Activated naive CD8-positive, alpha-beta T cell treated with anti-CD3 and anti-CD28 coated beads, Interleukin-2, amount 50 U/mL, for 24 hours (primary cell): ENCODE measurements around the gene POLG2.
A peak's percentile ranks its signal among the peaks of the same experiment; 100 is the strongest.
"Not testable (repeated sequence)": the region's sequence is repeated elsewhere in the genome, so short reads cannot be mapped to it uniquely, and the experiment has no call there.

Experiments used
- ATAC-seq: fragments of 150-1000 bp; cut with Tn5 transposase; one replicate; pipeline ENCODE4 v1.10.0; 2021
- DNase-seq: peaks from one replicate; pipeline ENCODE4 v3.0.0; 2021
- H3K27ac Mint-ChIP-seq: one replicate; pipeline ENCODE4 v1.8.0; 2021; ENCODE audit warnings: mild to moderate bottlenecking, mixed read lengths
- H3K27me3 Mint-ChIP-seq: one replicate; pipeline ENCODE4 v1.8.0; 2021; ENCODE audit warnings: mixed read lengths
- H3K36me3 Mint-ChIP-seq: one replicate; pipeline ENCODE4 v1.8.0; 2021; ENCODE audit warnings: low read depth, mixed read lengths
- H3K4me1 Mint-ChIP-seq: one replicate; pipeline ENCODE4 v1.8.0; 2021; ENCODE audit warnings: mixed read lengths
- H3K4me3 Mint-ChIP-seq: one replicate; pipeline ENCODE4 v1.8.0; 2021; ENCODE audit warnings: mild to moderate bottlenecking, moderate library complexity, mixed read lengths
- H3K9me3 Mint-ChIP-seq: one replicate; pipeline ENCODE4 v1.8.0; 2021; ENCODE audit warnings: mixed read lengths

Gene POLG2

DNA sequence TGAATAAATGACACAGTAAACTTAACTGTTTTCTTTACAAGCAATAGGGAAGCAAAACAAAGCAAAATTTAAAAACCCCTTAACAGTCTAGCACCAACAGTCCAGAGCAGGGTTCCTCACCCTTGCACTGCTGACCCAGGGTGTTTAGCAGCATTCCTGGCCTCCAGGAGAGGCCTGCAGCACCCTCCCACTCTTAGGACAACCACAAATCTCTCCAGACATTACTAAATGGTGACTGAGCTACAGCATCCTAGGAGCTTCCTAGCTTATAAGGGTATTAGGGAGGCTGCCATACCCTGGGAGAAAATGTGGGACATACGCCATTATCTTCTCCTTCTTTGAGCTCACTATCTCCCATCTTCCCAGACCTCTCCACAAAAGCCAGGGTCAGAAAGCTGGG lies 15.9 kb downstream of the POLG2 start:
- ATAC-seq (no peak), DNase-seq (no peak)
- Mint-ChIP-seq H3K9me3 (no peaks in the 10 kb centered on the region), H3K27me3 (no peaks in the 10 kb centered on the region), H3K4me3 (no peak overlapping the region), H3K4me1 (no peaks in the 10 kb centered on the region), H3K27ac (no peak overlapping the region), H3K36me3 (peaks cover 38% of the 10 kb centered on the region)

- Mint-ChIP-seq H3K36me3 (peaks cover 15% of the 10 kb centered on the region), H3K27me3 (no peaks in the 10 kb centered on the region), H3K9me3 (no peaks in the 10 kb centered on the region), H3K27ac (no peak overlapping the region), H3K4me1 (peaks cover 2% of the 10 kb centered on the region), H3K4me3 (no peak overlapping the region)
- ATAC-seq (no peak), DNase-seq (no peak)
Observed at GRCh38 chr17:64477849-64478248, 19.0 kb downstream of the POLG2 start.

DNA sequence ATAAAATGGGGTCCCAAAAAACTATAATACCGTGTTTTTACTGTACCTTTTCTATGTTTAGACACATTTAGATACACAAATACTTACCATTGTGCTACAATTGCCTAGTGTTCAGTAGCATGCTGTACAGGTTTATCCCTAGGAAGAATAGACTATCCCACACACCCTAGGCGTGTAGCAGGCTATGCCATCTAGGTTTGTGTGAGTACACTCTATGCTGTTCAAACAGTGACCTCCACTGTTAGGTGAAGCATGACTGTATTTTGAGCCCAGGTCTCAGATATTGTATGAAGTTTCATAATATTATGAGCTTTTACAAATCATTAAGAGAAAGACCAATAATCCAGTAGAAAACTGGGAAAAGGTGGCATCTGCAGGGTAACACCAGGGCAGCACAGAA lies 24.3 kb downstream of the POLG2 start:
- H3K27ac Mint-ChIP-seq, result no peak overlapping the region

GRCh38 chr17:64471440-64471839 lies 25.4 kb downstream of the POLG2 start:
- Mint-ChIP-seq H3K36me3 (no peaks in the 10 kb centered on the region), H3K9me3 (no peaks in the 10 kb centered on the region), H3K27me3 (no peaks in the 10 kb centered on the region), H3K4me3 (no peak overlapping the region), H3K27ac (no peak overlapping the region), H3K4me1 (peaks cover 2% of the 10 kb centered on the region)
- DNase-seq (no peak), ATAC-seq (no peak)

More for the DNA sequence above, 24.3 kb downstream of the POLG2 start:
- Mint-ChIP-seq H3K36me3 (peaks cover 4% of the 10 kb centered on the region), H3K9me3 (no peaks in the 10 kb centered on the region), H3K27me3 (no peaks in the 10 kb centered on the region), H3K4me1 (peaks cover 2% of the 10 kb centered on the region), H3K4me3 (no peak overlapping the region)
- DNase-seq (no peak), ATAC-seq (no peak)

DNA sequence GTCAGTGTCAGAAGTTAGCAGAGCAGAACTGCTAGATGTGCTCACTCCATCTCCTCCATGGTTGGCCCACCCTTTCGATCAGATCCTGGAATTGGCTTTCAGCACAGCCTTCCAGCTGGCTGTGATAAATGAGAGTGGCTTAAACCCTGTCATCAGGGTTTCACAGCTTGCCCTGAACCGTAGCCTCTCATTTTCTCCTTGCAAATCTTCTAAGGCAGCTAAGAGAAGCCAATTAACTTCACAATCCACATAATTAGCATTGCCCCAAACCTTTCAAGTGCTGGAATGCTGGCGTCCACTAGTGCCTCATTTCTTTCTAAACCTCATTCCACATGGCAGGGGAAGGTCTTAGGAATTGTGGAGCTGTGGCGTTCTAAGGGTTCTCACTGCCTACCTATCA lies 26.2 kb downstream of the POLG2 start:
- Mint-ChIP-seq H3K27me3 (no peaks in the 10 kb centered on the region), H3K4me1 (peaks cover 2% of the 10 kb centered on the region), H3K36me3 (no peaks in the 10 kb centered on the region), H3K27ac (no peak overlapping the region), H3K4me3 (no peak overlapping the region), H3K9me3 (no peaks in the 10 kb centered on the region)
- DNase-seq, result no peak
- ATAC-seq, result no peak

DNA sequence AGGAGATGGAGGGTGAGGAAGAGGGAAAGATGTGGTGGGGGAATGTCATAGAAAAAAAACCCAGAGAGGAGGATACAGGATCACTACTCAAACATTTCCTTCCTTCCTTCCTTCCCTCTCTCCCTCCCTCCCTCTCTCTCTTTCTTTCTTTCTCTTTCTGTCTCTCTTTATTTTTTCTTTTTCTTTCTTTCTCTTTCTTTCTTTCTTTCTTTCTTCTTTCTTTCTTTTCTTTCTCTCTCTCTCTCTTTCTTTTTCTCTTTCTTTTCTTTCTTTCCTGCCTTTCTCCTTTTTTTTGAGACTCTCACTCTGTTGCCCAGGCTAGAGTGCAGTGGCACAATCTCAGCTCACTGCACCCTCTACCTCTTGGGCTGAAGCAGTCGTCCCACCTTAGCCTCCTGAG lies 30.0 kb downstream of the POLG2 start:
- not testable (repeated sequence) for H3K4me1 Mint-ChIP-seq, H3K27ac Mint-ChIP-seq, DNase-seq, H3K27me3 Mint-ChIP-seq, H3K36me3 Mint-ChIP-seq, H3K9me3 Mint-ChIP-seq, ATAC-seq, H3K4me3 Mint-ChIP-seq

DNA sequence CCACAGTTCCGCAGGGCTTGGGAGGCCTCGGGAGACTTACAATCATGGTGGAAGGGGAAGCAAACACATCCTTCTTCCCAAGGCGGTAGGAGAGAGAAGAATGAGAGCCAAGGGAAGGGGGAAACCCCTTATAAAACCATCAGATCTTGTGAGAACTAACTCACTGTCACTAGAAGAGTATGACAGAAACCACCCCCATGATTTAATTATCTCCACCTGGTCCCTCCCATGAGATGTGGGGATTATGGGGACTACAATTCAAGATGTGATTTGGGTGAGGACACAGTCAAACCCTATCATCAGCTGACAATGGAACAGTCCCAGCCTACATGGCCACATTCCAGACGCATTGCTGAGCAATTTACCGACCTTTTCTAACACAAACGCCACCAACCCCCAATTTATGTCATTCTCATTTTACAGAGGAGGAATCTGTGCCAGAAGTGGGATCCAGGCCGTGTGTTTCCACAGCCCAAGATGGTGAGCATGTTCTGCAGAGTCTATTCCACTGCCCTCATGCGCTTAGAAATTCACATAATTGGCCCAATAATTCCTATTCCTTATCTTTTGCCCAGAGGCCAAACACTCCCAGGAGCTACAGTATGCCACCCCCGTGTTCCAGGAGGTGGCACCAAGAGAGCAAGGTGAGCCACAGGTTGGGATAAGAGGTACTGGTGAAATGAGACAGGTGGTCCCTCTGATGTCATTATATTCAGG lies 30.7 kb downstream of the POLG2 start:
- Mint-ChIP-seq H3K36me3 (no peaks in the 10 kb centered on the region), H3K27me3 (no peaks in the 10 kb centered on the region), H3K4me3 (no peak overlapping the region), H3K27ac (no peak overlapping the region), H3K9me3 (no peaks in the 10 kb centered on the region), H3K4me1 (no peaks in the 10 kb centered on the region)
- ATAC-seq (no peak), DNase-seq (no peak)

- ATAC-seq (no peak), DNase-seq (no peak)
- Mint-ChIP-seq H3K27ac (no peak overlapping the region), H3K4me3 (no peak overlapping the region), H3K27me3 (no peaks in the 10 kb centered on the region), H3K4me1 (peaks cover 8% of the 10 kb centered on the region), H3K36me3 (no peaks in the 10 kb centered on the region), H3K9me3 (no peaks in the 10 kb centered on the region)
Observed at GRCh38 chr17:64461788-64462187, 35.1 kb downstream of the POLG2 start.

- DNase-seq, result no peak
- no peak for ATAC-seq
- H3K4me1 Mint-ChIP-seq, result peaks cover 14% of the 10 kb centered on the region
- no peak overlapping the region for H3K4me3 Mint-ChIP-seq
- H3K27ac Mint-ChIP-seq, result no peak overlapping the region
- H3K36me3 Mint-ChIP-seq, result no peaks in the 10 kb centered on the region
- H3K27me3 Mint-ChIP-seq, result no peaks in the 10 kb centered on the region
- H3K9me3 Mint-ChIP-seq, result no peaks in the 10 kb centered on the region
Observed at GRCh38 chr17:64460955-64461354, 35.9 kb downstream of the POLG2 start.

GRCh38 chr17:64459818-64460217 lies 37.0 kb downstream of the POLG2 start:
- not testable (repeated sequence) for H3K9me3 Mint-ChIP-seq, ATAC-seq, H3K27me3 Mint-ChIP-seq, H3K36me3 Mint-ChIP-seq, DNase-seq, H3K4me3 Mint-ChIP-seq, H3K27ac Mint-ChIP-seq
- peaks cover 18% of the 10 kb centered on the region for H3K4me1 Mint-ChIP-seq

- ATAC-seq, result peak; percentile 67
- no peaks in the 10 kb centered on the region for H3K9me3 Mint-ChIP-seq
- no peak overlapping the region for H3K27ac Mint-ChIP-seq
- H3K4me3 Mint-ChIP-seq, result no peak overlapping the region
- no peaks in the 10 kb centered on the region for H3K36me3 Mint-ChIP-seq
- H3K4me1 Mint-ChIP-seq, result peaks cover 18% of the 10 kb centered on the region
- DNase-seq, result no peak
- H3K27me3 Mint-ChIP-seq, result no peaks in the 10 kb centered on the region
Observed at GRCh38 chr17:64459284-64459747, 37.5 kb downstream of the POLG2 start.

DNA sequence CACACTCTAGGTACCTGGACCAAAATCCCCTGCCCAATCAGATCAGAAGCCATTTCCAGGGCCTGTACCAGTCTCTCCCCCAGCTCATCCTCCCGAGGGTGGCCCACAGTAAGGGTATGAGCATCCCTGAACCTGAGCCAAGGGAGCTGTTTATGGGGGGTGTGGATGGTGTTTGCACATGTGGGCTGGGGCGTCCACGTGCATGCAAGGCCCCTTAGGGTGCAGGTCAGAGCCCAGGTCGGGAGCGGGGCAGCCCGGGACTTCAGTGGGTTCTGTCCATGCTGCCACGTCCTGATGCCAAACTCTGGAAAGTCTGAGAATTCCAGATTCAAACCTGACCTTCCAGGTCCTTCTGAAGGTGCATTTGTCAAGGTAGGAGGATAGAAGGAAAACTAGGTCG lies 38.1 kb downstream of the POLG2 start:
- H3K4me1 Mint-ChIP-seq, result peaks cover 18% of the 10 kb centered on the region
- H3K4me3 Mint-ChIP-seq, result no peak overlapping the region
- no peaks in the 10 kb centered on the region for H3K27me3 Mint-ChIP-seq
- DNase-seq (no peak), ATAC-seq (no peak)
- H3K36me3 Mint-ChIP-seq, result no peaks in the 10 kb centered on the region
- H3K9me3 Mint-ChIP-seq, result no peaks in the 10 kb centered on the region
- no peak overlapping the region for H3K27ac Mint-ChIP-seq

DNA sequence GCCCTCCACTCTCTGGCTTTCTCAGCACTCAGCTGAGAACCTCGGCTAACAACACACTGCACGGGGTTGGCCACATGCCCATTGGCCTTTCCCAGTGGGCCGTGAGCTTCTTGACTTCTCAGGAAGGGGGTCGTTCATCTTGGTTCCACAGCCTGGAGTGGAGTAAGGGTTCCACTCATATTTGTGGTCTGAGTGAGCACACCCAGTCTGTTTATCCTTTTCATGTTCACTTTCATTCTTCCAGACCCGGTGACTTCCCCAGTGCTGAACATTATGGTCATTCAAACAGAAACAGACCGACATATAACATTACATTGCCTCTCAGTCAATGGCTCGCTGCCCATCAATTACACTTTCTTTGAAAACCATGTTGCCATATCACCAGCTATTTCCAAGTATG lies 39.7 kb downstream of the POLG2 start:
- ATAC-seq, result no peak
- no peak for DNase-seq
- Mint-ChIP-seq H3K4me1 (peaks cover 18% of the 10 kb centered on the region), H3K27me3 (no peaks in the 10 kb centered on the region), H3K9me3 (no peaks in the 10 kb centered on the region), H3K36me3 (peaks cover 2% of the 10 kb centered on the region), H3K27ac (no peak overlapping the region), H3K4me3 (no peak overlapping the region)

- Mint-ChIP-seq H3K36me3 (peaks cover 2% of the 10 kb centered on the region), H3K4me3 (no peak overlapping the region), H3K27ac (no peak overlapping the region), H3K27me3 (no peaks in the 10 kb centered on the region), H3K4me1 (peaks cover 18% of the 10 kb centered on the region), H3K9me3 (no peaks in the 10 kb centered on the region)
- no peak for DNase-seq
- no peak for ATAC-seq
Observed at GRCh38 chr17:64455993-64456885, 40.6 kb downstream of the POLG2 start.

- ATAC-seq, result no peak
- Mint-ChIP-seq H3K27me3 (no peaks in the 10 kb centered on the region), H3K4me3 (no peak overlapping the region), H3K9me3 (no peaks in the 10 kb centered on the region), H3K36me3 (peaks cover 2% of the 10 kb centered on the region), H3K4me1 (peaks cover 11% of the 10 kb centered on the region), H3K27ac (no peak overlapping the region)
- no peak for DNase-seq
Observed at GRCh38 chr17:64449545-64449944, 47.3 kb downstream of the POLG2 start.
